Sigmoid colon (tissue), 7 donors: ENCODE measurements around the gene ZNF664. TPM values are rescaled to one million over a fixed set of nuclear protein-coding genes. Genes with fewer than 3 reads are reported as not detected.

Experiments
- DNase-seq: peaks from one replicate; pipeline ENCODE4 v3.0.0-alpha.2; 2019
- H3K27ac ChIP-seq, 4 donors: fragments of 200-600 bp; sonication (generic); one replicate each; pipeline ENCODE4 v1.5.1; 2016 to 2019; ENCODE audit warnings: mild to moderate bottlenecking in 1 of 4
- H3K27me3 ChIP-seq, 3 donors: fragments of 200-600 bp; sonication (generic); one replicate each; pipeline ENCODE4 v1.5.1; 2019; ENCODE audit warnings: mild to moderate bottlenecking in 1 of 3
- H3K36me3 ChIP-seq, 4 donors: fragments of 200-600 bp; sonication (generic); one replicate each; pipeline ENCODE4 v1.5.1; 2016 to 2019
- H3K4me1 ChIP-seq, 4 donors: fragments of 200-600 bp; sonication (generic); one replicate each; pipeline ENCODE4 v1.5.1; 2017 to 2019
- H3K4me3 ChIP-seq, 4 donors: fragments of 200-600 bp; sonication (generic); one replicate each; pipeline ENCODE4 v1.5.1; 2017 to 2019; ENCODE audit warnings: mild to moderate bottlenecking in 2 of 4, moderate library complexity in 1 of 4
- H3K9me3 ChIP-seq, 4 donors: fragments of 200-600 bp in 3 of 4; sonication (generic) in 3 of 4; one replicate each; pipeline versions ENCODE4 v1.5.1 to v1.6.1; 2013 to 2019
- EP300 ChIP-seq, 4 donors: sonication (generic); formaldehyde crosslinking; IDR thresholded peaks; one replicate each; pipeline ENCODE4 v1.6.1; 2017; ENCODE audit warnings: antibody characterized with exemption in 4 of 4
- POLR2A ChIP-seq, 2 donors: fragments of 450-650 bp; IDR thresholded peaks; one replicate each; pipeline ENCODE4 v1.6.1; 2016; ENCODE audit warnings: antibody characterized with exemption in 2 of 2, mild to moderate bottlenecking in 2 of 2, moderate library complexity in 2 of 2
- POLR2AphosphoS5 ChIP-seq, 4 donors: sonication (generic); formaldehyde crosslinking; IDR thresholded peaks; one replicate each; pipeline ENCODE4 v1.6.1; 2017; ENCODE audit warnings: antibody characterized with exemption in 4 of 4
- WGBS, 2 donors: extraction: QIAGEN DNeasy Blood & Tissue Kit; methylation state at CpG; one replicate each; pipeline ENCODE4 v1.1.7; 2013; 5-methylcytosine and 5-hydroxymethylcytosine counted together
- intact Hi-C: fragments of 100-400 bp; cut with DNase I; formaldehyde crosslinking; loops from one replicate; pipeline ENCODE4 v1.15.1; 2023
- polyA plus RNA-seq, 3 donors: library from polyadenylated mRNA; stranded (reverse); fragments of 200-250 nt; gene quantifications; one replicate each; pipeline ENCODE4 v1.2.3, GENCODE V29; 2013
- total RNA-seq, 4 donors: library from RNA; depleted of rRNA; stranded (reverse); fragments of >200 nt; gene quantifications; one replicate each; pipeline ENCODE4 v1.1.0, GENCODE V29; 2016
- TF ChIP-seq, protein P1 (sequence below), 4 experiments: fragments of 450-650 bp in 3 of 4; fragments of 200-600 bp in 1 of 4; IDR thresholded peaks; one replicate each; pipeline ENCODE4 v1.5.1; 2016 to 2019; ENCODE audit warnings: antibody characterized with exemption in 4 of 4, mild to moderate bottlenecking in 3 of 4, moderate library complexity in 2 of 4
- donor health status: healthy with polysubstance abuse.
- donor health status: Bipolar disorder and iron deficiency.
- donor health status: healthy.

ZNF664 gene
- total and polyA plus RNA-seq, 7 donors: 43.4 to 74.0 (median 62.5) TPM

DNA sequence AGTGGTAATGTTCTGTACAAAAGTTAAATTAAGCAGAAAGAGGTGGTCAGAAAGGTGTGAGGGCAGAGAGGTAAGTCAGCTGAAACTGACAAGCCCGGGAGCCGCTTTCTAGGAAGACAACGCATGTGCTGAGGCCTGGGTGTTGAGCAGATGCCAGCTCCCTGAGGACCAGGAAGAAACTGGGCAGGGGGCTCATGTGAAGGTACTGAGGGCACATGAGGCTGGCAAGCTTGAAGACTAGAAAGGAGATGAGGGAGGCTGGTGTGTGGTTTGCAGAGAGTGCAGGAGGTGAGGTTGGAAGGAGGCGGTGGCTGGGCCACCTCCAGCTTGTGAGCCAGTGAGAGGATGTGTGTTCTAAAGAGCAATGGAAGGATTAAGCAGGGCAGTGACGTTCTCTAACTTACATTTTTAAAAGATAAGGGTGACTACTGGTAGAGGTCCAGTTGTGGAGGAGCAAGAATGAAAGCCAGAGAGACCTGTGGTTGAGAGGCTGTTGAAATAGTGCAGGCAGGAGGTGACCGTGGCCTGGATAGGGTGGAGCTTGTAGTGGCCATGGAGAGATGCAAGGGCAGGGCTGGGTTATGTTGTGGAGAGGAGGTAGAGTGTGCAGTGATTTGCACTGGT, 29.1 kb downstream of the ZNF664 start:
- peaks cover 0 to 3% (median 0%) of the 10 kb centered on the region in 4 donors for H3K4me1 ChIP-seq
- TF ChIP-seq, protein P1, sequence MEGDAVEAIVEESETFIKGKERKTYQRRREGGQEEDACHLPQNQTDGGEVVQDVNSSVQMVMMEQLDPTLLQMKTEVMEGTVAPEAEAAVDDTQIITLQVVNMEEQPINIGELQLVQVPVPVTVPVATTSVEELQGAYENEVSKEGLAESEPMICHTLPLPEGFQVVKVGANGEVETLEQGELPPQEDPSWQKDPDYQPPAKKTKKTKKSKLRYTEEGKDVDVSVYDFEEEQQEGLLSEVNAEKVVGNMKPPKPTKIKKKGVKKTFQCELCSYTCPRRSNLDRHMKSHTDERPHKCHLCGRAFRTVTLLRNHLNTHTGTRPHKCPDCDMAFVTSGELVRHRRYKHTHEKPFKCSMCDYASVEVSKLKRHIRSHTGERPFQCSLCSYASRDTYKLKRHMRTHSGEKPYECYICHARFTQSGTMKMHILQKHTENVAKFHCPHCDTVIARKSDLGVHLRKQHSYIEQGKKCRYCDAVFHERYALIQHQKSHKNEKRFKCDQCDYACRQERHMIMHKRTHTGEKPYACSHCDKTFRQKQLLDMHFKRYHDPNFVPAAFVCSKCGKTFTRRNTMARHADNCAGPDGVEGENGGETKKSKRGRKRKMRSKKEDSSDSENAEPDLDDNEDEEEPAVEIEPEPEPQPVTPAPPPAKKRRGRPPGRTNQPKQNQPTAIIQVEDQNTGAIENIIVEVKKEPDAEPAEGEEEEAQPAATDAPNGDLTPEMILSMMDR (IDR thresholded peaks at IDR 0.05): no peak
- no peak for TF ChIP-seq POLR2AphosphoS5 (IDR thresholded peaks at IDR 0.05)
- no peak for TF ChIP-seq POLR2A (IDR thresholded peaks at IDR 0.05)
- no peak for TF ChIP-seq EP300 (IDR thresholded peaks at IDR 0.05)
- WGBS, 2 donors: 91 to 92% methylated on average over 6 of the region's 6 CpGs
- intact Hi-C loops: no loop called here
- H3K27ac ChIP-seq: no peak overlapping the region
- DNase-seq: no peak
- H3K36me3 ChIP-seq: peaks cover 0 to 23% (median 0%) of the 10 kb centered on the region in 4 donors
- H3K9me3 ChIP-seq: no peaks in the 10 kb centered on the region
- no peaks in the 10 kb centered on the region for H3K27me3 ChIP-seq
- H3K4me3 ChIP-seq: no peak overlapping the region

DNA sequence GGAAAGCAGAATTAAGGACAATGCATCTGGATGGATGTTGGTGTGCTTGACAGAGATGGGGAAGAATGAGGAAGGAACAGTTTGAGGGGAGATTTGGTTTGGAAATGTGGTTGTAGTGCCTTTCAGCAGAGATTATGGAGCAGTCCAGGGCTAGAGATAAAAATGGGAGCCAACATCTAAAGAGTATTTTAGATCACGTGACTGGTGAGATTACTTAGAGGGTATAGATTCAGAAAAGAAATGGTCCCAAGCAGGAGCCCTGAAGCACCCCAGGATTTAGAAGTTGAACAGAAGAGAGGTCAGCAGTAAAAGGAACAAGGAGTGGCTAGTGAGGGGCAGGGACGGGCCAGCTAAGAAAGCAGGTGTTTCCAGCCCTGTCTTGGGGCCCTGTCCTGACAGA, 29.6 kb downstream of the ZNF664 start:
- WGBS, 2 donors: 66 to 91% methylated on average over 2 of the region's 2 CpGs
- H3K36me3 ChIP-seq: peaks cover 0 to 23% (median 0%) of the 10 kb centered on the region in 4 donors
- H3K4me1 ChIP-seq: no peaks in the 10 kb centered on the region
- no peaks in the 10 kb centered on the region for H3K27me3 ChIP-seq
- intact Hi-C loops: no loop called here
- no peak for DNase-seq
- H3K4me3 ChIP-seq: no peak overlapping the region
- TF ChIP-seq EP300 (IDR thresholded peaks at IDR 0.05) (no peak), POLR2AphosphoS5 (IDR thresholded peaks at IDR 0.05) (no peak), POLR2A (IDR thresholded peaks at IDR 0.05) (no peak)
- TF ChIP-seq, protein P1 (IDR thresholded peaks at IDR 0.05): no peak
- no peaks in the 10 kb centered on the region for H3K9me3 ChIP-seq
- H3K27ac ChIP-seq: no peak overlapping the region

DNA sequence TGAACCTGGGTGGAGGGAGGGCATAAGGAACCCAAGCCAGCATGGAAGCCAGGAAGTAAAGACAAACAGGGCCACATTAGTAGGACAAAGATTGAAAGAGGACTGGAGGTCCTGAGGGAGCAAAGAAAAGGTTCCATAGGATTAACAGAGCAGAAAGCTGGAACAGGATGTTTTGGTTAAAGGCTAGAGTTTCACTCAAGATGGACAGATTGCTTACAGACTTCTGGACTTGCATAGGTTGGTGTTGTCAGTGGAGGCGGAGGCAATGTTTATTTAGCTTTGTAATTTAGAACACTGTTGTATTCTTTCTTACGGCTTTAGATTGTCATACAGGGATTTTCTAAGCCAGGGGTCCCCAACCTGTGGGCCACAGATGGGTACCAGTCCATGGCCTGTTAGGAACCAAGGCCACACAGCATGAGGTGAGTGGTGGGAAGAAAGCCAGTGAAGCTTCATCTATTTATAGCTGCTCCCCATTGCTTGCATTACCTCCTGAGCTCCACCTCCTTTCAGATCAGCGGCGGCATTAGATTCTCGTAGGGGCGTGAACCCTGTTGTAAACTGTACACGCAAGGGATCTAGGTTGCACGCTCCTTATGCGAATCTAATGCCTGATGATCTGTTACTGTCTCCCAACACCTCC, 31.3 kb downstream of the ZNF664 start:
- H3K4me3 ChIP-seq: no peak overlapping the region
- no peaks in the 10 kb centered on the region for H3K4me1 ChIP-seq
- no peak for DNase-seq
- H3K27ac ChIP-seq: no peak overlapping the region
- TF ChIP-seq EP300 (IDR thresholded peaks at IDR 0.05): no peak
- TF ChIP-seq POLR2A (IDR thresholded peaks at IDR 0.05): no peak
- TF ChIP-seq POLR2AphosphoS5 (IDR thresholded peaks at IDR 0.05): no peak
- TF ChIP-seq, protein P1 (IDR thresholded peaks at IDR 0.05): no peak
- no peaks in the 10 kb centered on the region for H3K9me3 ChIP-seq
- no peaks in the 10 kb centered on the region for H3K27me3 ChIP-seq
- H3K36me3 ChIP-seq: peaks cover 0 to 23% (median 0%) of the 10 kb centered on the region in 4 donors
- 89 to 93% methylated on average over 9 of the region's 9 CpGs for WGBS, 2 donors
- intact Hi-C loops: no loop called here

DNA sequence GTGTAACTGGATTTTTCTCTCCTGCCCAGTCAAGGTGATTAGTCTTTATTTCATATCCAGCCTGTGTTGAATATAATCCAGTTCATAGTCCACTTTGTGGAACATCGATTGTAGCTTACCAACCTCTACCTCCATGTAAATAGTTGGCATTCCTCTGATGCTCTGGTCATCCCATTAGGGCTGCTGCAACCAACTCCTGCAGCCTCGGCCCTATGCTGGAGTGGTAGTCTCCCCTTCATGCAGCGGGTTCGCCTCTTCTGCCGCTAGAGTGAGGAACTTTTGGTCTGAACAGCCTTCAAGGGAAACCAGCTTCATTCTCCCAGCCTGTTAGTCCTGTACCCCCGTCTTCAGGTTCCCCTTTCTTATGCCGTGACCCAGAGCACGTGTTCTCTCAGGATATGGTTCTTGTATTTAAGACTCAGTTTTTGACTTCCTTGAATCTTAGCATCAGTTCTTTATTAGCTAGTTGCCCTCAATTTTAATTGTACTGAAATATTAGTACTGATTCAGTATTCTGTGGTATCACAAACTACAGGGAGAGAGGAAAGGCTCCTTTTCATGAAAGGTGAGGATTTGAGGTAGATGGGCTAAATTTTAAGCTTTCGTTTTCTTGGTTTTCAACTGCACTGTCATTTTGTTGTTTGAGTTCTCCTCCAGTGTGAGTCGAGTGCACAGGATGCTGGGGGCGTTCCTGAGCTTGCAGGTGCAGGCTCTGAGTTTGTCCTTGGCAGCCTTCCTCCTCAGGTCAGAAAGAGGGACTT, 33.2 kb downstream of the ZNF664 start:
- H3K4me3 ChIP-seq: no peak overlapping the region
- H3K36me3 ChIP-seq: peaks cover 0 to 27% (median 1%) of the 10 kb centered on the region in 4 donors
- TF ChIP-seq, protein P1 (IDR thresholded peaks at IDR 0.05): no peak
- TF ChIP-seq POLR2A (IDR thresholded peaks at IDR 0.05) (no peak), POLR2AphosphoS5 (IDR thresholded peaks at IDR 0.05) (no peak), EP300 (IDR thresholded peaks at IDR 0.05) (no peak)
- no peak overlapping the region for H3K27ac ChIP-seq
- H3K9me3 ChIP-seq: no peaks in the 10 kb centered on the region
- no peaks in the 10 kb centered on the region for H3K27me3 ChIP-seq
- no peaks in the 10 kb centered on the region for H3K4me1 ChIP-seq
- 54 to 76% methylated on average over 11 of the region's 11 CpGs for WGBS, 2 donors
- DNase-seq: no peak
- intact Hi-C loops: no loop called here
